SK-N-MC (cell line): ENCODE measurements around the gene EDRF1.
"Not testable (repeated sequence)": the region's sequence is repeated elsewhere in the genome, so short reads cannot be mapped to it uniquely, and the experiment has no call there.

ENCODE experiments used
- DNase-seq: peaks from one replicate; pipeline ENCODE4 v3.0.0-alpha.2; 2011; ENCODE audit warnings: low read depth, low spot score
- H3K27ac ChIP-seq: fragments of 200-600 bp; sonication (generic); 2 replicates; pipeline ENCODE4 v1.5.1; 2016; ENCODE audit warnings: mixed run types
- H3K36me3 ChIP-seq: fragments of 200-600 bp; sonication (generic); 2 replicates; pipeline ENCODE4 v1.6.1; 2017; ENCODE audit warnings: antibody characterized with exemption, low read length, mixed read lengths; ENCODE audit not compliant: insufficient read depth
- H3K4me3 ChIP-seq: fragments of 200-600 bp; sonication (generic); 2 replicates; pipeline ENCODE4 v1.5.1; 2016
- H3K9ac ChIP-seq: fragments of 200-600 bp; sonication (generic); 2 replicates; pipeline ENCODE4 v1.8.0; 2017; ENCODE audit warnings: mixed run types, mixed read lengths; ENCODE audit not compliant: insufficient read length
- H3K9me3 ChIP-seq: fragments of 200-600 bp; sonication (generic); 2 replicates; pipeline ENCODE4 v1.6.1; 2017; ENCODE audit warnings: low read depth, mild to moderate bottlenecking, antibody characterized with exemption, low read length, moderate library complexity, mixed read lengths
- EZH2 ChIP-seq: fragments of 200-600 bp; sonication (generic); IDR thresholded peaks from one replicate; pipeline ENCODE4 v1.6.1; 2017; ENCODE audit warnings: antibody characterized with exemption
- FOXP2 ChIP-seq: optimal IDR thresholded peaks from 2 replicates; pipeline ENCODE3; 2011; ENCODE audit warnings: mild to moderate bottlenecking, moderate library complexity; ENCODE audit not compliant: insufficient read depth; ENCODE audit errors: extremely low read length, control extremely low read depth
- POLR2AphosphoS5 ChIP-seq: IDR thresholded peaks from 2 replicates; pipeline ENCODE4 v1.6.1; 2012; ENCODE audit warnings: mild to moderate bottlenecking, low read depth, low read length, borderline replicate concordance

Gene EDRF1

DNA sequence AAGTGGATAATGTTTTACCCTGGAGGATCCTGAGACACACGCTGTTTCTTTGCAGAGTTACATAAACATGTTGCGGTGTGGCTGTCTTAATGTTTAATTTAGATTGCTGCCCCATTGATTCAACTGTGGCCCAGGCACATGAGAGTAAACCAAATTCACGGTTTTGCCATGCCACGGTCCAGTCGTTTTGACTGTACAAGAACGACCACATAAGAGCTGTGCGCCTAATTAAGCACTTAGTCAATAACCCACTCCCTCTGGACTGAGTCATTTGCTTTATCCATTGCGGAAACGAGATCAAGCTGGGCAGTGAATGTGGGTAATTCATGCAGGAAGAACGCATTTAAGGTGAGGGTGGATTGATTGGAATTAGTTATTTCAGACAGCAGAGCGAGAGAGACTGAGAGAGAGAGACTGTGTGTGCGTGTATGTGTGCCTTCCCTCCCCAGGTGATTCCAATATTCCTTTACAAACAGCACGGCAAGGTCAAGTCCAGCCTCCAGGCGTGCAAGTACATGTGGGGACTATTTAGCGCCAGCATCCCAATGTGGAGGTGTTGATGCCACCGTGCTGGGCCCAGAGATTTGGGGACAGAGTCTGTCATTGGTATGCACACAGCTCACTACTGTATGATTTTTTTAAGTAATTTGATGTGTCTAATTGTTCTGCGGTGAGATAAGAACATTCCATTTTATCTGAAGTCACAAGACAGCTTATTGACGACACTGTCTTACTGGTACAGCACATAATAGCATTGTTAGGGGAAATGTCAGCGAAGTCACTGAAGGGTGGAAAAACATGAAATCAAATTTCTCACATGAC, 28.1 kb upstream of the EDRF1 start:
- H3K27ac ChIP-seq, result no peak overlapping the region
- TF ChIP-seq POLR2AphosphoS5, result no peak
- TF ChIP-seq FOXP2, result no peak
- TF ChIP-seq EZH2, result no peak
- DNase-seq, result no peak
- H3K36me3 ChIP-seq, result no peaks in the 10 kb centered on the region
- no peaks in the 10 kb centered on the region for H3K9me3 ChIP-seq
- H3K4me3 ChIP-seq, result no peak overlapping the region
- H3K9ac ChIP-seq, result no peak overlapping the region

DNA sequence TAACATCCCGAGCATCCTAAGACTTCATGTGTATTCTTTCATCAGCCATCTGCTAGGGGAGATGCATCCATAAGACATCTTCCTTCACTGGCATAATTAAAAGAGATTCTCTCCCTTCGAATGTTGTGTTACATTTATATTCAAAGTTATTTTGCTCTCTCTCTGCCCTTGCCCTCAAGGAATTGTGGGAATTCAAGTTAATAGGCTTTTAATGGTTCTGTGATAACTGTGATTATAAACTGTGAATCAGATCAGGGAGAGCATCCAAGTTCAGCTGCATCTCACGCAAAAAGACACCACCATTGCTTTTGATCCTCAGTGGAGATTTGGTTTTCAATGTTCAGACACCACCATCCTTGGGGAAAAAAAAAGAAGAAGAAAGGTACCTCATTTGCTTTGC, 27.3 kb upstream of the EDRF1 start:
- H3K4me3 ChIP-seq, result no peak overlapping the region

DNA sequence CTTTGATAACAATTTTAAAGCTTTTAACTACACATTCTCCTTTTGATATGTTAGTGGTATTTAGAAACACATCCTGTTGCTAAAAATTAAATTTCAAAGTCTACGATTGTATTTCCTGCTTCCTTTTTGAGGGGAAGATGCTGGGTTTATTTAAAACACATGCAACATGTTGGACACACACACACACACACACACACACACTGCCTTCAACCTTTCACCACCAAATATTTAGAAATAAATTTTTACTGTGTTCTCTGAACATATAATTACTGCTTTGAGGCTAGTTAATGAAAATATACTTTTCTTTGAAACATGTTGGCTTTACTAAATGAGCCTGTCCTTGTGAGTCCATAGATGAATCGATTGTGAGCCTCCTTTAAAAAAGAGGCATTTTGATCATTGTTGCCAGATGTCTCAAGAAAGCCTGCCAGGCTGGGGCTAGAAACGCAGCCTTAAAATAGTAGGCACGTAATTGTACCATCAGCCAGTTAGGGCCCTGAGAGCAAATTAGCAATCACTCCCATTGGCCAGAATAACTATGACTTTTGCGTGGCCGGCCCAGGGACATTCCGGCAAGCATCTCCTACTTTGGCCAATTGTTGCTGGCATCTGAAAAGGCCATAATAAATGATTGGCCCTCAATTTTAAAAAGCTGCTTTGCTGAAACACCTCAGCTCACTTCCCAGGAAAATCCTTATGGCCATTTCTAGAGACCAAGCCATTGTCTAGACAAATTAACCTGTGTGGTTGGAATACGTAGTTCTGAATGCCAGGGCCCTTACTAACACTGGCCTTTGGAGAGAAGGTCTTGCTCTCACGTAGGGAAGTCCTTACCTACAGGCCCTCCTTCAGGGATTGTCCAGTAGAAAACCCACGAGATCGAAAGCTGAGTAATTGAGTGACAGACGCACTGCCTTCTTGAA, 26.6 kb upstream of the EDRF1 start:
- Histone ChIP-seq H3K9ac (no peak overlapping the region), H3K9me3 (no peaks in the 10 kb centered on the region), H3K27ac (no peak overlapping the region), H3K4me3 (no peak overlapping the region), H3K36me3 (no peaks in the 10 kb centered on the region)
- TF ChIP-seq POLR2AphosphoS5 (no peak), FOXP2 (no peak), EZH2 (no peak)
- DNase-seq, result no peak

More for the DNA sequence above, 27.3 kb upstream of the EDRF1 start:
- H3K36me3 ChIP-seq, result no peaks in the 10 kb centered on the region
- TF ChIP-seq POLR2AphosphoS5 (no peak), FOXP2 (no peak), EZH2 (no peak)
- no peaks in the 10 kb centered on the region for H3K9me3 ChIP-seq
- no peak for DNase-seq
- H3K27ac ChIP-seq, result no peak overlapping the region
- H3K9ac ChIP-seq, result no peak overlapping the region

DNA sequence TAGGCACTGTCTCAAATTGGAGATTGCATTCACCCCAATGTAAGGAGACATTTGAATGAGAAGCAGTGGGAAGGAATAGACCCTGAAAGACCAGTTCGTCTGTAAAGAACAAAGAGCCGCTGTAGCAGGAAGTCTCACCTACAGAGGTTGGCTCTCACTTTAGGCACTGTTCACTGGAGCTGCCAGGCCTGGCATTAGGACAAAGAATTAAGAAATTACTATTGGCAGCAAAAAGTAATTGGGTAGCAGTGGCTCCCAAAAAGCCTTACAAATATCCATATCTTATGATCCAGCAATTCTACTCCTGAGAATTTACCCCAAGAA, 26.0 kb upstream of the EDRF1 start:
- Histone ChIP-seq H3K4me3 (no peak overlapping the region), H3K27ac (no peak overlapping the region), H3K9ac (no peak overlapping the region), H3K36me3 (no peaks in the 10 kb centered on the region), H3K9me3 (no peaks in the 10 kb centered on the region)
- TF ChIP-seq FOXP2 (no peak), POLR2AphosphoS5 (no peak), EZH2 (no peak)
- no peak for DNase-seq

DNA sequence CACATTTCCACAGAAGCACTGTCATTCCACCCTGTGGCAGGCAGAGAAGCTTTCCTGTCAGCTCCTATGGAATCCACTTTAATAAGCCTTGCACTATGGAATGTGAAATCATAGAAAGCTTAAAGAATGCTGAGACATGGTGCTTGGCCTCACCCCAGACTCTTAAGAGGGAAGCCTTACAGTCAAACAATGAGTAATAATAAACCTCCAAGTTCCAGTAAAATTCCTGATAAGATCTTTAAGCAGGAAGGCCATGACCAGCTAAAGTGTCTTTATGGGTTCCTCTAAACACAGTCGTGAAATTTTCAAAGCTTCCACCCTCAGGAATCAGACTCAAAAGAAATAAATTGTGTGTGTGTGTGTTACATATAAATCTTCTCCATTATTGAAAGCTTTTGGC, 24.6 kb upstream of the EDRF1 start:
- TF ChIP-seq FOXP2 (no peak), EZH2 (no peak), POLR2AphosphoS5 (no peak)
- Histone ChIP-seq H3K9ac (no peak overlapping the region), H3K4me3 (no peak overlapping the region), H3K27ac (no peak overlapping the region), H3K36me3 (no peaks in the 10 kb centered on the region), H3K9me3 (no peaks in the 10 kb centered on the region)
- DNase-seq, result no peak

DNA sequence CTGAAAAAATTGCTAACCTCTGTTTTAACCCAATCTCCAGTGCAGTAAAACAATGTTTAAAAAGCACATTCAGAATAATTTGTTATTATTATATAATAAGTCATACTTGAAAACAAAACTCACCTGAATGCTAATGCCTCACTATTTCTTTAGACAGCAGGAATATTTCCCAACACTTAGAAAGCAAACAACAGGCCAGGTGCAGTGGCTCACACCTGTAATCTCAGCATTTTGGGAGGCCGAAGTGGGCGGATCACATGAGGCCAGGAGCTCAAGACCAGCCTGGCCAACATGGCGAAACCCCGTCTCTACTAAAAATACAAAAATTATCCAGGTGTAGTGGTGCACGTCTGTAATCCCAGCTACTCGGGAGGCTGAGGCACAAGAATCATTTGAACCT, 22.6 kb upstream of the EDRF1 start:
- not testable (repeated sequence) for H3K9ac ChIP-seq, H3K27ac ChIP-seq, H3K36me3 ChIP-seq, H3K9me3 ChIP-seq, DNase-seq, H3K4me3 ChIP-seq

DNA sequence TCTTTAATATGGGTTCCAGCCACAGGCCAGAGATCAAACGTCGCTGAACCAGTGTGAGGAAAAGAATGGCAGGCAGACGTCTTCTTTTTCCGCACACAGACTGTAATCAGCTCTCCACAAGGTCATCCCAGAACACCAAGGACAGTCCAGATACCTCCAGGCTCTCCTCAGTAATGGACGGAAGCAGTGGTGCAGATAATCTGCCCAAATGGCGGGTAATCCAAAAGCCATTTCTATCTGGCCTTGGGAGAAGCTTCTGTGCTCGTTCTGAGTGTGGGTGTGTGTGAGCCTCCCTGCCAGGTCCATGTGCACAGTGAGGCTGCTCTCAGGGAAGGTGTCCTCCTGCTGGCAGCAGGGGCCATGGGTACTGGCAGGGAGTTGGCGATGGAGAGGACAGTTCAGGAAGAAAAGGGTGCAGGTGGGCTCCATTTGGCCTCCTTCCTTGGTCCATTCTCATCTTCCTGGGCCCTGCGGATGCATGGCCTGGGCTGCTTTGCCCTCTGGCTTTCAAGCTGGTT, 21.0 kb upstream of the EDRF1 start:
- no peak overlapping the region for H3K27ac ChIP-seq
- no peak overlapping the region for H3K9ac ChIP-seq

DNA sequence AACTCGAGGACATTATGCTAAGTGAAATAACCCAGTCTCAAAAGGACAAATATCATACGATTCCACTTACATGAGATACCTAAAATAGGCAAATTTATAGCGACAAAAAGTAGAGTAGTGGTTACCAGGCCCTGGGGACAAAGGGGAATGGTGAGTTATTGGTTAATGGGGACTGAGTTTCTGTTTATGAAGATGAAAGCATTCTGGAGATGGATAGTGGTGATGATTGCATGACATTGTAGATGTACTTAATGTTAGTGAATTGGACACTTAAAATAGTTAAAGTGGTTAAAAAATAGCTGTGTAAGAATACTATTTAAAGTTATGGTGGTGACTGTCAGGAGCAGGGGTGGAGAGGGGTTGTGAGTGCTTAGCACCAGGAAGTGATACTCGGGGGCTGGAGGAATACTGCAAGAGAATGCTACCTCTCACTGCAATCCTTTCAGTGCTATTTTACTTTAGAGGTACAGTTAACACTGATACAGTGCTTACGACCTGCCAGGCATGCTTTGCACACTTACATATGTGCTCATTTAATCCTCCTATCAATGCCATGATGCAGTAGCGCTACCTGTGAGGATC, 19.9 kb upstream of the EDRF1 start:
- Histone ChIP-seq H3K27ac (no peak overlapping the region), H3K4me3 (no peak overlapping the region), H3K36me3 (no peaks in the 10 kb centered on the region), H3K9ac (no peak overlapping the region), H3K9me3 (no peaks in the 10 kb centered on the region)
- TF ChIP-seq EZH2, result no peak
- no peak for TF ChIP-seq FOXP2
- TF ChIP-seq POLR2AphosphoS5, result no peak
- DNase-seq, result no peak

More for the DNA sequence above, 21.0 kb upstream of the EDRF1 start:
- TF ChIP-seq FOXP2, result no peak
- TF ChIP-seq EZH2, result no peak
- no peak for TF ChIP-seq POLR2AphosphoS5
- no peak overlapping the region for H3K4me3 ChIP-seq
- H3K9me3 ChIP-seq, result no peaks in the 10 kb centered on the region
- no peak for DNase-seq
- no peaks in the 10 kb centered on the region for H3K36me3 ChIP-seq
